WERI-Rb-1 (cell line): ENCODE measurements around the gene HNRNPU.

ENCODE experiments used
- DNase-seq: peaks from one replicate; pipeline ENCODE4 v3.0.0-alpha.2; 2020
- H3K27ac ChIP-seq: fragments of 250-450 bp; sonication (Bioruptor Pico); 2 replicates; pipeline ENCODE4 v1.5.1; 2020; ENCODE audit warnings: mild to moderate bottlenecking, moderate library complexity
- H3K27me3 ChIP-seq: fragments of 250-450 bp; sonication (Bioruptor Pico); 2 replicates; pipeline ENCODE4 v1.5.1; 2021; ENCODE audit warnings: mild to moderate bottlenecking, low read depth, moderate library complexity; ENCODE audit not compliant: insufficient read depth, severe bottlenecking
- H3K36me3 ChIP-seq: fragments of 250-450 bp; sonication (Bioruptor Pico); 2 replicates; pipeline ENCODE4 v1.5.1; 2020; ENCODE audit warnings: mild to moderate bottlenecking, moderate library complexity
- H3K4me3 ChIP-seq: 2 replicates; pipeline ENCODE4 v1.5.1; 2011; ENCODE audit warnings: low read depth, mild to moderate bottlenecking, control low read depth, low read length
- H3K9me3 ChIP-seq: fragments of 250-450 bp; sonication (Bioruptor Pico); 2 replicates; pipeline ENCODE4 v1.5.1; 2021; ENCODE audit warnings: mild to moderate bottlenecking, moderate library complexity; ENCODE audit not compliant: severe bottlenecking
- CTCF ChIP-seq: IDR thresholded peaks from 2 replicates; pipeline ENCODE4 v1.5.1; 2011; ENCODE audit warnings: low read depth, mild to moderate bottlenecking, control low read depth, inconsistent platforms, low read length

The HNRNPU gene

GRCh38 chr1:244826712-244827111 lies 37.6 kb downstream of the HNRNPU start:
- H3K4me3 ChIP-seq, result no peak overlapping the region

GRCh38 chr1:244822878-244823277 lies 41.5 kb downstream of the HNRNPU start:
- Histone ChIP-seq H3K4me3 (no peak overlapping the region), H3K27me3 (no peaks in the 10 kb centered on the region), H3K9me3 (no peaks in the 10 kb centered on the region), H3K27ac (no peak overlapping the region), H3K36me3 (no peaks in the 10 kb centered on the region)
- TF ChIP-seq CTCF, result no peak
- DNase-seq, result no peak

More at GRCh38 chr1:244826712-244827111, 37.6 kb downstream of the HNRNPU start:
- no peak overlapping the region for H3K27ac ChIP-seq
- no peak for DNase-seq
- H3K36me3 ChIP-seq, result peaks cover 5% of the 10 kb centered on the region; the same call in 1 of the 2 replicates
- no peaks in the 10 kb centered on the region for H3K27me3 ChIP-seq
- H3K9me3 ChIP-seq, result no peaks in the 10 kb centered on the region
- TF ChIP-seq CTCF, result no peak

GRCh38 chr1:244821134-244821533 lies 43.2 kb downstream of the HNRNPU start:
- TF ChIP-seq CTCF, result no peak
- Histone ChIP-seq H3K9me3 (no peaks in the 10 kb centered on the region), H3K27ac (no peak overlapping the region), H3K27me3 (no peaks in the 10 kb centered on the region), H3K36me3 (no peaks in the 10 kb centered on the region), H3K4me3 (no peak overlapping the region)
- DNase-seq, result no peak

GRCh38 chr1:244820131-244820530 lies 44.2 kb downstream of the HNRNPU start:
- no peak overlapping the region for H3K4me3 ChIP-seq
- no peaks in the 10 kb centered on the region for H3K27me3 ChIP-seq
- no peaks in the 10 kb centered on the region for H3K9me3 ChIP-seq
- no peak overlapping the region for H3K27ac ChIP-seq
- no peak for DNase-seq
- H3K36me3 ChIP-seq, result no peaks in the 10 kb centered on the region
- TF ChIP-seq CTCF, result no peak

- no peak overlapping the region for H3K4me3 ChIP-seq
These were observed 46.9 kb downstream of the HNRNPU start for GRCh38 chr1:244817415-244817894.

More at GRCh38 chr1:244817415-244817894, 46.9 kb downstream of the HNRNPU start:
- no peaks in the 10 kb centered on the region for H3K9me3 ChIP-seq
- no peaks in the 10 kb centered on the region for H3K27me3 ChIP-seq
- H3K27ac ChIP-seq, result no peak overlapping the region
- TF ChIP-seq CTCF, result no peak
- DNase-seq, result no peak
- H3K36me3 ChIP-seq, result no peaks in the 10 kb centered on the region
